Keratinocyte (primary cell): Measurements from ENCODE around the gene PES1.

Experiments used
- EZH2 ChIP-seq: IDR thresholded peaks from one replicate; pipeline ENCODE4 v1.6.1; 2012; ENCODE audit warnings: inconsistent platforms, mild to moderate bottlenecking, low read length, moderate library complexity
- TF ChIP-seq, protein P1 (sequence below), 3 experiments: IDR thresholded peaks in 1 of 3; conservative IDR thresholded peaks in 1 of 3; optimal IDR thresholded peaks in 1 of 3; 2 replicates in 2 of 3; 3 replicates in 1 of 3; pipeline versions ENCODE3 to v1.5.1; 2011; ENCODE audit warnings: low read length in 3 of 3, mild to moderate bottlenecking in 3 of 3, moderate library complexity in 2 of 3, control low read depth in 1 of 3, inconsistent platforms in 1 of 3; ENCODE audit not compliant: insufficient read depth in 2 of 3; ENCODE audit errors: extremely low read depth in 1 of 3

DNA sequence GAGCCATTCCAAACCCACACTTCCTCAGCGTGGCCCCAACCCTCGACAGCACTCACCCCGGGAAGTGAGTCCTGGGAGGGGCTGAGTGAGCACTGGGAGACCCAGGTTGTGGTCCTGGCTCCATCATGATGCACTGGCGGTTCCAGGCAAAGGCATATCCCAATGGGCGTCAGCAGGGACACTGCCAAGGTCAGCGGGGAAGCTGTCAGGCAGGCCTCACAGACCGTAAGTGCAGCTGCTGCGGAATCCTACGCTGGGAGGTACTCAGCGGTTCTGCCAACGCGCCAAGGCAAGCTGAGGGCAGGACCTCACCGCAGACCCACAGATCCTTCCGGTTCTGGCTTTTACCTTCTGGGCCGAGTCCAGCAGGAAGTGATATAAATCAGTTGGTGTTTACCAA lies 15.9 kb downstream of the PES1 start:
- TF ChIP-seq, protein P1, sequence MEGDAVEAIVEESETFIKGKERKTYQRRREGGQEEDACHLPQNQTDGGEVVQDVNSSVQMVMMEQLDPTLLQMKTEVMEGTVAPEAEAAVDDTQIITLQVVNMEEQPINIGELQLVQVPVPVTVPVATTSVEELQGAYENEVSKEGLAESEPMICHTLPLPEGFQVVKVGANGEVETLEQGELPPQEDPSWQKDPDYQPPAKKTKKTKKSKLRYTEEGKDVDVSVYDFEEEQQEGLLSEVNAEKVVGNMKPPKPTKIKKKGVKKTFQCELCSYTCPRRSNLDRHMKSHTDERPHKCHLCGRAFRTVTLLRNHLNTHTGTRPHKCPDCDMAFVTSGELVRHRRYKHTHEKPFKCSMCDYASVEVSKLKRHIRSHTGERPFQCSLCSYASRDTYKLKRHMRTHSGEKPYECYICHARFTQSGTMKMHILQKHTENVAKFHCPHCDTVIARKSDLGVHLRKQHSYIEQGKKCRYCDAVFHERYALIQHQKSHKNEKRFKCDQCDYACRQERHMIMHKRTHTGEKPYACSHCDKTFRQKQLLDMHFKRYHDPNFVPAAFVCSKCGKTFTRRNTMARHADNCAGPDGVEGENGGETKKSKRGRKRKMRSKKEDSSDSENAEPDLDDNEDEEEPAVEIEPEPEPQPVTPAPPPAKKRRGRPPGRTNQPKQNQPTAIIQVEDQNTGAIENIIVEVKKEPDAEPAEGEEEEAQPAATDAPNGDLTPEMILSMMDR (optimal IDR thresholded peaks at IDR 0.05 in 1 of 3, IDR thresholded peaks at IDR 0.05 in 1 of 3, conservative IDR thresholded peaks at IDR 0.05 in 1 of 3; ENCODE audit: extremely low read depth in 1 of 3, insufficient read depth in 2 of 3, low read length in 3 of 3) = no peak
- TF ChIP-seq EZH2 = no peak
